ENCODE data around the gene ZEB1. TPM values are rescaled to one million over a fixed set of nuclear protein-coding genes. Genes with fewer than 3 reads are reported as not detected.

The ZEB1 gene
- total and polyA plus RNA-seq, 2 of the 8 experiments (the other 6 are each of a cell fraction or from before 2014, with no cell fraction given): 0.08 to 0.15 TPM

GRCh38 chr10:31366703-31367102 is 47.7 kb downstream of the ZEB1 start:
- H3K23me2 ChIP-seq (ENCODE audit: low read depth, low read length): no peaks in the 10 kb centered on the region
- H2BK15ac ChIP-seq (ENCODE audit: low read length): no peak overlapping the region
- 88% methylated on average over 4 of the region's 4 CpGs; no CpG with 5 or more reads in 1 of the 2 experiments for WGBS, 2 experiments (ENCODE audit: extremely low coverage in 1 of 2, insufficient coverage in 1 of 2, insufficient read length in 1 of 2, insufficient replicate concordance in 2 of 2, low coverage in 1 of 2, low lambda C conversion rate in 2 of 2, missing lambda C conversion rate in 1 of 2)
- no peak overlapping the region for H2BK120ac ChIP-seq (replicated peaks; ENCODE audit: low read depth, low read length)
- H3K9ac ChIP-seq (replicated peaks in 1 of 4; ENCODE audit: extremely low read depth in 1 of 4, low read depth in 3 of 4, low read length in 3 of 4): no peak overlapping the region
- H2AFZ ChIP-seq (ENCODE audit: low read length): no peak overlapping the region
- H2BK12ac ChIP-seq (ENCODE audit: low read depth, low read length): no peak overlapping the region
- no peaks in the 10 kb centered on the region for H3K4me1 ChIP-seq (replicated peaks in 1 of 4; ENCODE audit: control insufficient read depth in 3 of 4, insufficient read depth in 4 of 4, low read length in 3 of 4)
- H2BK20ac ChIP-seq (ENCODE audit: low read length): no peak overlapping the region
- no peak overlapping the region for H2BK5ac ChIP-seq (ENCODE audit: low read depth, low read length)
- no peak overlapping the region for H4K8ac ChIP-seq (ENCODE audit: extremely low read depth, insufficient read depth, low read length)
- FAIRE-seq: no peak
- no peaks in the 10 kb centered on the region for H3K79me2 ChIP-seq (ENCODE audit: control insufficient read depth in 1 of 2, insufficient read depth in 2 of 2, low read length in 2 of 2)
- H3K27ac ChIP-seq (ENCODE audit: low read depth, low read length): no peak overlapping the region
- DNase-seq (ENCODE audit: low read depth in 1 of 2, low spot score in 2 of 2): no peak
- H3K27me3 ChIP-seq (replicated peaks in 1 of 4; ENCODE audit: control insufficient read depth in 3 of 4, extremely low read depth in 1 of 4, insufficient read depth in 3 of 4, low read length in 3 of 4): no peaks in the 10 kb centered on the region
- no peak overlapping the region for H3K4me3 ChIP-seq (ENCODE audit: extremely low read depth in 1 of 4, insufficient read depth in 2 of 4, low read depth in 3 of 4, low read length in 4 of 4)
- H4K5ac ChIP-seq (ENCODE audit: insufficient read length, low read depth, low read length): no peak overlapping the region
- ChIA-PET POLR2A (ENCODE audit: partially characterized antibody) (no interaction called here), CTCF (ENCODE audit: partially characterized antibody) (interaction anchor here (0.6 to 1.6 kb wide), 3 partner anchors 91 to 584 kb away, joined by 3 to 4 read pairs (median 3); no protein-coding TSS in a partner anchor)
- H3K79me1 ChIP-seq (ENCODE audit: low read depth, low read length): no peaks in the 10 kb centered on the region
- no peak overlapping the region for H3K14ac ChIP-seq (ENCODE audit: insufficient read length)
- H3K4me2 ChIP-seq (ENCODE audit: insufficient read depth in 1 of 2, low read depth in 2 of 2, low read length in 2 of 2): no peak overlapping the region
- H3K36me3 ChIP-seq (ENCODE audit: control insufficient read depth in 2 of 4, insufficient read depth in 4 of 4, low read length in 3 of 4): peaks cover 0 to 8% (median 0%) of the 10 kb centered on the region in 4 experiments; a peak in 1 of 8 replicates
- H3K56ac ChIP-seq (replicated peaks; ENCODE audit: insufficient read length, low read depth, low read length): no peak overlapping the region
- no peak overlapping the region for H4K91ac ChIP-seq (replicated peaks; ENCODE audit: insufficient read length, low read length)
- H4K20me1 ChIP-seq (replicated peaks in 1 of 2; ENCODE audit: control insufficient read depth in 1 of 2, insufficient read depth in 2 of 2, low read length in 2 of 2): no peaks in the 10 kb centered on the region
- H2AK5ac ChIP-seq (ENCODE audit: low read depth, low read length): no peak overlapping the region
- peaks cover 0 to 20% of the 10 kb centered on the region in 2 experiments; a peak in 2 of 4 replicates for H3K9me3 ChIP-seq (ENCODE audit: insufficient read depth in 2 of 2, low read depth in 1 of 2, low read length in 1 of 2)
- no peak overlapping the region for H3K4ac ChIP-seq (replicated peaks; ENCODE audit: insufficient read length, low read depth, low read length)
- H3K18ac ChIP-seq (ENCODE audit: extremely low read depth, low read length): no peak overlapping the region
- no peak overlapping the region for H3K23ac ChIP-seq (ENCODE audit: insufficient read length)
- TF ChIP-seq CHD2 (IDR thresholded peaks at IDR 0.05; ENCODE audit: low read length): no peak
- TF ChIP-seq TAF7 (optimal IDR thresholded peaks at IDR 0.05; ENCODE audit: borderline replicate concordance, low read depth, low read length): no peak
- no peak for TF ChIP-seq MAFK (IDR thresholded peaks at IDR 0.05; ENCODE audit: low read depth, low read length)
- TF ChIP-seq ATF2 (IDR thresholded peaks at IDR 0.05; ENCODE audit: low read length): no peak
- no peak for TF ChIP-seq KDM5A (IDR thresholded peaks at IDR 0.05; ENCODE audit: low read length)
